Activated CD8-positive, alpha-beta T cell treated with anti-CD3 and anti-CD28 coated beads for 36 hours (primary cell): ENCODE measurements around the gene ACACA. TPM values are rescaled to one million over a fixed set of nuclear protein-coding genes. Genes with fewer than 3 reads are reported as not detected.

Source experiments
- ATAC-seq: fragments of 200-7000 bp; cut with Tn5 transposase; one replicate; pipeline ENCODE4 v1.10.0; 2021; ENCODE audit warnings: mild to moderate bottlenecking, moderate library complexity
- CTCF ChIA-PET: fragments of 350-600 bp; sonication (Branson Sonifier 250); formaldehyde crosslinking; loops from one replicate; lab custom pipeline; 2021; ENCODE audit warnings: antibody characterized with exemption; lab: Charles Lee
- POLR2A ChIA-PET: fragments of 350-600 bp; sonication (Branson Sonifier 250); formaldehyde crosslinking; loops from one replicate; lab custom pipeline; 2021; ENCODE audit warnings: antibody characterized with exemption; lab: Charles Lee
- DNase-seq: peaks from one replicate; pipeline ENCODE4 v3.0.0-alpha.2; 2020
- H3K27ac Mint-ChIP-seq: one replicate; pipeline ENCODE4 v1.8.0; 2021; ENCODE audit warnings: mild to moderate bottlenecking, mixed read lengths
- H3K27me3 Mint-ChIP-seq: one replicate; pipeline ENCODE4 v1.8.0; 2021; ENCODE audit warnings: mixed read lengths
- H3K36me3 Mint-ChIP-seq: one replicate; pipeline ENCODE4 v1.8.0; 2021; ENCODE audit warnings: low read depth, mixed read lengths
- H3K4me1 Mint-ChIP-seq: one replicate; pipeline ENCODE4 v1.8.0; 2021; ENCODE audit warnings: low read depth, mixed read lengths
- H3K4me3 Mint-ChIP-seq: one replicate; pipeline ENCODE4 v1.8.0; 2021; ENCODE audit warnings: mild to moderate bottlenecking, moderate library complexity, mixed read lengths
- H3K9me3 Mint-ChIP-seq: one replicate; pipeline ENCODE4 v1.8.0; 2021; ENCODE audit warnings: mixed read lengths
- intact Hi-C: fragments of 100-400 bp; cut with micrococcal nuclease; formaldehyde crosslinking; loops from one replicate; pipeline ENCODE4 v1.10.0; 2022
- total RNA-seq, 2 experiments: library from RNA; stranded (reverse); gene quantifications; one replicate each; pipeline ENCODE4 v1.2.3, GENCODE V29; 2021
- TF ChIP-seq, protein P1 (sequence below): fragments of 200-600 bp; IDR thresholded peaks from one replicate; pipeline ENCODE4 v1.8.0; 2022; ENCODE audit warnings: antibody characterized with exemption, mild to moderate bottlenecking

The ACACA gene
- total RNA-seq, 2 experiments from 2014 or later, result 66.0 to 68.2 TPM

DNA sequence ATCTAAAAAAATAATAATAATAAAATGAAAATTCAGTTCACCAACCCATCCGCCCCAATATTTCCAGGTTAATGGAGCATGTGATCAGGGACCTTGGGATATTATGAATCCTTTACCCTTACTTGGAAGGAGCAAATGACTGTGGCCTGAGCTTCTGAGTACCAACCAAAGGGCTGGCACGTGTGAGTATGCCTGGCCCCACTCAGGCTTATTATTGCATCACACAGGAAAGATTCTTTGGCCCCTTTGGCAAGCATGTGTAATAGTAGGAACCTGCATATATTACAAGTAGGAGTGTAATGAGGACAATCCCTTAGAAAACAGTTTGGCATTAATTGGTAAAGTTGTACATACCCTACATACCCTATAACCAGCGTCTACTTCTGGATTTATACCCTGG lies 38.1 kb downstream of the ACACA start:
- ChIA-PET POLR2A (no interaction called here), CTCF (interaction anchor here (1.3 to 1.6 kb wide), 2 partner anchors 9 to 29 kb away, joined by 4 to 5 read pairs; no protein-coding TSS in a partner anchor)
- Mint-ChIP-seq H3K4me1 (peaks cover 3% of the 10 kb centered on the region), H3K27me3 (no peaks in the 10 kb centered on the region), H3K4me3 (no peak overlapping the region), H3K9me3 (no peaks in the 10 kb centered on the region), H3K36me3 (no peaks in the 10 kb centered on the region), H3K27ac (no peak overlapping the region)
- ATAC-seq, result no peak
- intact Hi-C loops, result no loop called here
- TF ChIP-seq, protein P1, sequence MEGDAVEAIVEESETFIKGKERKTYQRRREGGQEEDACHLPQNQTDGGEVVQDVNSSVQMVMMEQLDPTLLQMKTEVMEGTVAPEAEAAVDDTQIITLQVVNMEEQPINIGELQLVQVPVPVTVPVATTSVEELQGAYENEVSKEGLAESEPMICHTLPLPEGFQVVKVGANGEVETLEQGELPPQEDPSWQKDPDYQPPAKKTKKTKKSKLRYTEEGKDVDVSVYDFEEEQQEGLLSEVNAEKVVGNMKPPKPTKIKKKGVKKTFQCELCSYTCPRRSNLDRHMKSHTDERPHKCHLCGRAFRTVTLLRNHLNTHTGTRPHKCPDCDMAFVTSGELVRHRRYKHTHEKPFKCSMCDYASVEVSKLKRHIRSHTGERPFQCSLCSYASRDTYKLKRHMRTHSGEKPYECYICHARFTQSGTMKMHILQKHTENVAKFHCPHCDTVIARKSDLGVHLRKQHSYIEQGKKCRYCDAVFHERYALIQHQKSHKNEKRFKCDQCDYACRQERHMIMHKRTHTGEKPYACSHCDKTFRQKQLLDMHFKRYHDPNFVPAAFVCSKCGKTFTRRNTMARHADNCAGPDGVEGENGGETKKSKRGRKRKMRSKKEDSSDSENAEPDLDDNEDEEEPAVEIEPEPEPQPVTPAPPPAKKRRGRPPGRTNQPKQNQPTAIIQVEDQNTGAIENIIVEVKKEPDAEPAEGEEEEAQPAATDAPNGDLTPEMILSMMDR, result no peak
- no peak for DNase-seq

DNA sequence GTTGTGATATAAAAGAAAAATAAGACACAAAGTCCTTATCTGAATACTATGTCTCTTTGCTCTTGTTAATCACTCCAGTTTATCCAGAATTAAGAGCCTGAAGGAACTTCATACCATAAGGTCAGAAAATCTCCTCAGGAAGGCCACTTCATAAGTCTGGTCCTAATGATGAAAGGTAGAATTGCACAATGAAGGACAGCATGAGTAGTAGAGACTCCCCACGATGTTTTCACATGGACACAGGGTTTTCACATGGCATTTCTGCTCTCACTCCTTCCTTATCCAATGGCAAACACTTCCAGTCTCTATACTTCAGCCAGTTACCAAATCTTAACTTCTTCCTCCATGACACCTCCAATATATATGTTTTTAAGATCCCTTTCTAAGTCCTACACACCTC lies 41.0 kb downstream of the ACACA start:
- intact Hi-C loops, result no loop called here
- Mint-ChIP-seq H3K4me1 (no peaks in the 10 kb centered on the region), H3K36me3 (no peaks in the 10 kb centered on the region), H3K27me3 (no peaks in the 10 kb centered on the region), H3K4me3 (no peak overlapping the region), H3K27ac (no peak overlapping the region), H3K9me3 (no peaks in the 10 kb centered on the region)
- ChIA-PET POLR2A (no interaction called here), CTCF (interaction anchor here (2.2 kb wide), 1 partner anchor 8 kb away, joined by 23 read pairs; no protein-coding TSS in a partner anchor)
- TF ChIP-seq, protein P1, result no peak
- no peak for DNase-seq
- no peak for ATAC-seq

DNA sequence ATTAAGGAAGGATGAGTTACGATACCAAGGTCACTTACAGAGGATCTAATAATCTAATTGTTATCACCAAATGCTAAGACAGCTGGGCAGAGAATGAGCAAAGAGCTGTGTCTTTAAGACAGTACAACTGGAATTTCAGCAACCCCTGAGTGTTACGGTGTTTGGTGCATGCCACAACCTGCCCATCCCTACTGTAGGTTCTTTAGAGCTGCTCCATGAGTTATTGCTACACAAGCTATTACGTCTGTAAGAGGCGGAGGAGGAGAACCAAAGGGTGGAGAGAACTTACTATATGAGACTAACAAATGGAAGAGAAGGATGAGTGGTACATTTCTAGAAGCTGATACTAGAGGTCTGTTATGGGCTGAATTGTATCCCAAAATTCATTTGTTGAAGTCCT lies 45.1 kb downstream of the ACACA start:
- peaks cover 11% of the 10 kb centered on the region for H3K36me3 Mint-ChIP-seq
- H3K27ac Mint-ChIP-seq, result no peak overlapping the region
- no peaks in the 10 kb centered on the region for H3K9me3 Mint-ChIP-seq
- no peak overlapping the region for H3K4me3 Mint-ChIP-seq
- DNase-seq (no peak), ATAC-seq (no peak)
- CTCF ChIA-PET, result interaction anchor here (1.1 to 3.2 kb wide), 3 partner anchors 9 to 36 kb away, joined by 4 to 28 read pairs (median 6); no protein-coding TSS in a partner anchor
- intact Hi-C loops, result no loop called here
- TF ChIP-seq, protein P1, result no peak
- POLR2A ChIA-PET, result interaction anchor here (1.0 kb wide), 1 partner anchor 47 kb away, joined by 3 read pairs; no protein-coding TSS in a partner anchor
- H3K4me1 Mint-ChIP-seq, result peaks cover 19% of the 10 kb centered on the region
- H3K27me3 Mint-ChIP-seq, result no peaks in the 10 kb centered on the region

DNA sequence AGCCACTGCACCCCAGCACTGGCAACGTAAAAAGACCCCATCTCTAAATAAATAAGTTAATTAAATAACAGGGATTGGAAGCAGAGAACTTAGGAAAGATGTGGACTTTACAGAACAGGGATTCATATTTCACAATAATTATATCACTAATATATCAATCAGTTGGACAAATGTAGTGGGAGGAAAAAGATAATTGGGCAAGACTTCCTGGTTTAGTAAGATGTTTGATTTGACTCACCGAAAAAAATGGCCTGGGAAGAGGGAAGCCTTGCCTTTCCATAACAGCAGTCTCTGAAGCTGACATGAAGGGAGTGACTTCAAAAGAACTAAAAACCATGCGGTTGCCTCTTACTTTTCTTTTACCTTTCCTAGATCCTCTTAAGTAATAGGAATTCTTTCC lies 46.0 kb downstream of the ACACA start:
- TF ChIP-seq, protein P1, result no peak
- POLR2A ChIA-PET, result interaction anchor here (1.0 kb wide), 1 partner anchor 48 kb away, joined by 3 read pairs; no protein-coding TSS in a partner anchor

DNA sequence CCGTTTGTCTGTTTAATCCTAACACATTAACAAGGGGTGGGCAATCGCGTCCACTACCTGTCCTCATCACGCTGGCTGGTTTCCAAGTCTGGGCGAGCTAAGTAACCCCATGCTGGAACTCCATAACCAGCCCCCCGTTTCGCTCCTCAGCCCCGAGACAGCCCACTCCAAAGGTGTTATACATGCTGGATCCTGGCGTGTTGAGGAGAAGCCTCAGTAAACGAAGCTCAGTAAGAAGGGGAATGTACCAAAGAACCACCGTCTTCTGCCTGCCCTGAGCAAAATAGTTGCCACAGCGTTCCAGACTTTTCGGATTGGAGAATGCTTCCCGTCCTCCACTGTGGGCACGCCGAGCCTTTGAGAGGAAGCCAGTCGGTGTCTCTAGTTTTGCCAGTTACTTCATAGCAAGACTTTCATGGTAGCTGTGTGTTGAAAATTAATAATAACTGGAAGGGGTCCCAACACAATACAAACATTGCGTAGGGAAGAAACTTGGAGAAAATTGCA lies 46.9 kb downstream of the ACACA start:
- H3K36me3 Mint-ChIP-seq, result peaks cover 11% of the 10 kb centered on the region
- ChIA-PET POLR2A (interaction anchor here (0.5 to 2.1 kb wide), 3 partner anchors 16 to 31 kb away, joined by 3 to 7 read pairs (median 4); no protein-coding TSS in a partner anchor), CTCF (interaction anchor here (1.2 to 2.6 kb wide), 4 partner anchors 8 to 48 kb away, joined by 3 to 18 read pairs (median 4); no protein-coding TSS in a partner anchor)
- intact Hi-C loops, result loop anchor here (5.0 kb wide), 1 partner anchor 48 kb away; the partner anchor contains the start of genes ACACA and TADA2A
- peaks cover 19% of the 10 kb centered on the region for H3K4me1 Mint-ChIP-seq
- no peak for ATAC-seq
- no peaks in the 10 kb centered on the region for H3K9me3 Mint-ChIP-seq
- no peaks in the 10 kb centered on the region for H3K27me3 Mint-ChIP-seq
- peak overlapping the region; percentile 83 for H3K27ac Mint-ChIP-seq
- TF ChIP-seq, protein P1, result no peak
- no peak for DNase-seq
- peak overlapping the region; percentile 58 for H3K4me3 Mint-ChIP-seq

More for the DNA sequence above, 46.0 kb downstream of the ACACA start:
- no peaks in the 10 kb centered on the region for H3K9me3 Mint-ChIP-seq
- intact Hi-C loops, result no loop called here
- DNase-seq (no peak), ATAC-seq (no peak)
- no peak overlapping the region for H3K4me3 Mint-ChIP-seq
- H3K36me3 Mint-ChIP-seq, result peaks cover 11% of the 10 kb centered on the region
- CTCF ChIA-PET, result interaction anchor here (3.2 kb wide), 1 partner anchor 13 kb away, joined by 28 read pairs; no protein-coding TSS in a partner anchor
- no peak overlapping the region for H3K27ac Mint-ChIP-seq
- H3K27me3 Mint-ChIP-seq, result no peaks in the 10 kb centered on the region
- peaks cover 19% of the 10 kb centered on the region for H3K4me1 Mint-ChIP-seq
